ES-I3 (cell line): ENCODE measurements around the gene SH2B2.

ENCODE experiments used
- H3K36me3 ChIP-seq: 2 replicates; pipeline ENCODE4 v1.6.1; 2013; ENCODE audit warnings: mild to moderate bottlenecking, low read length, control low read depth, moderate library complexity; ENCODE audit not compliant: insufficient read depth
- H3K4me1 ChIP-seq: 2 replicates; pipeline ENCODE4 v1.6.1; 2013; ENCODE audit warnings: mild to moderate bottlenecking, control low read depth, low read length; ENCODE audit not compliant: insufficient read depth
- H3K9ac ChIP-seq: 2 replicates; pipeline ENCODE4 v1.6.1; 2013; ENCODE audit warnings: low read depth, mild to moderate bottlenecking, low read length, moderate library complexity
- H3K9me3 ChIP-seq: 2 replicates; pipeline ENCODE4 v1.6.1; 2013; ENCODE audit warnings: mild to moderate bottlenecking, low read length, moderate library complexity; ENCODE audit not compliant: control insufficient read depth, insufficient read depth

Gene SH2B2

DNA sequence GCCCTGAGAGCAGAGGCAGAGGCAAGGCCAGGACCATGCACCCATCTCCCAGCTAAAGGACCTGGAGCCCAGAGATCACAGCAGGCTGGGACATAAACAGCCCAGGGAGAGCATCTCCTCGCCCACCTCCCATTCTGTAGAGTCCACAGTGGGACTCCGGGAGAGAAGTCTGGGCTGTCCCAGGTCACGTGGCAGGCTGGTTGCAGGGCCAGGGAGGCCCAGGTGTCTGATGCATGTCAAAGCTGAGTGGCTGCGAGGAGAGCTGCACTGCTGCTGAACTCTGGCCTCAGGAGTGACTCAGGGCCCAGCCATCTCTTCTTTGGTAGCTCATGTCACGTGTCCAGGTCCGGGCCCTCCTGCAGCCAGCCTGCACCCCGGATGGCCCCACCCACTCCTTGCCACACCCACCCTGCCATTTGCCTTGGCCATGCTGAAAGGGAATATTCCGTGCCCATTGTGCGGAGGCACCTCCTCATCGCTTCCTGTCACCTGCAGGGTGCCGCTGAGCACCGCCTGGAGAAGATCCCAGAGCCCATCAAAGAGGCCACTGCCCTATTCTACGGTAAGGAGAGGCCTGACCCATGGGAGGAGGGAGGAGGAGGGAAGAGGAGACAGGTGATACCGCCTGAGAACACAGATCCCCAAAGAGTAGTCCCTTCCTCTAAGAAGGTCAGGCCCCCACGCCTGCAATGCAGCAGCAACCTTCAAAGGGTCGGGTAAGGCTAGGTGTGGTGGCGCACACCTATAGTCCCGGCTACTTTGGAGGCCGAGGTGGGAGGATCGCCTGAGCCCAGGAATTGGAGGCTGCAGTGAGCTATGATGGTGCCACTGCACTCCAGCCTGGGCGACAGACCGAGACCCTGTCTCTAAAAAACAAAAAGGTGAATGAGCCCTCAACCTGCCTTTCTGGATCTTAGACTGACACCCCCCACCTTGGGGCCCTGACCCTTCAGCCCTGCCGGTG is 12.6 kb upstream of the SH2B2 start:
- Histone ChIP-seq H3K4me1 (peaks cover 11% of the 10 kb centered on the region; the same call in 1 of the 2 replicates), H3K9ac (no peak overlapping the region), H3K9me3 (no peaks in the 10 kb centered on the region), H3K36me3 (no peaks in the 10 kb centered on the region)

DNA sequence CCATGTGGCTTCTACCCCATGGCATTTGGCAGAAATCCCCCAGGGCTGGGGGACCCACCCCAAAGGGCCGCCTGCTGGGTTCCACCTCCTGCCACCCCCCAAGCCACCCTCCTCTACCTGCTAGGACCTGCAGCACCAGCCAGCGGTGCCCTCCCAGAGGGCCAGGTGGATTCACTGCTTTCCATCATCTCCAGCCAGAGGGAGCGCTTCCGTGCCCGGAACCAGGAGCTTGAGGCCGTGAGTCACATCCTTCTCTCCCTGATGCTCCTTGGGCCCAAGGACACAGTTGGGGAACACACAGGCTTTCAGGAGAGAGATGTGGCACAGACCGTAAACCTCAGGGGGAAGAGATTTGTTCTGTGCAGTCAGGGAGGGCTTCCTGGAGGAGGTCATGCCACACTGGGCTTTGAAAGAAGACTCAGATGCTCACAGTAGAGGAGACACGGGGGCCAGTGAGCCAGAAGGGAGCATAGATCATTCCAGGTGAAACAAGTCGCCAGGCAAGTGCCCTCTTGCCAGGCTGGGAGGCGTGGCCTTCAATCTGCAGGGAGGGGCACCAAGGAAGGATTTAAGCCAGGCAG is 11.5 kb upstream of the SH2B2 start:
- Histone ChIP-seq H3K9ac (no peak overlapping the region), H3K36me3 (no peaks in the 10 kb centered on the region), H3K4me1 (peaks cover 11% of the 10 kb centered on the region; the same call in 1 of the 2 replicates), H3K9me3 (no peaks in the 10 kb centered on the region)

DNA sequence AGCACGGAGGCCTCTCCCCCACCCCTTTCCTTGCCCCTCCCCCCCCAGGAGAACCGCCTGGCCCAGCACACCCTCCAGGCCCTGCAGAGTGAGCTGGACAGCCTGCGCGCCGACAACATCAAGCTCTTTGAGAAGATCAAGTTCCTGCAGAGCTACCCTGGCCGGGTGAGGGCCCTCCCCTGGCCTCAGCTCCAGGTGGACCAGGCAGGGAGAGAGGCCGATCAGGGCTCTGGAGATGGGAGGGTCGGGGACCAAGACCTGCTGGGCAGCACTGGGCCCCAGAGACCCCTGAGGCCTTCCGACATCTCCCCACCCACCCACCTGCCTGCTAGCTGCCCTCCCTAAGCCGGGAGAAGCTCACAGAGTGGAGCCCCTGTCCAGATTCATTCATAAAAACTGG is 8.8 kb upstream of the SH2B2 start:
- Histone ChIP-seq H3K9me3 (no peaks in the 10 kb centered on the region), H3K36me3 (no peaks in the 10 kb centered on the region), H3K9ac (no peak overlapping the region), H3K4me1 (peaks cover 11% of the 10 kb centered on the region; the same call in 1 of the 2 replicates)

DNA sequence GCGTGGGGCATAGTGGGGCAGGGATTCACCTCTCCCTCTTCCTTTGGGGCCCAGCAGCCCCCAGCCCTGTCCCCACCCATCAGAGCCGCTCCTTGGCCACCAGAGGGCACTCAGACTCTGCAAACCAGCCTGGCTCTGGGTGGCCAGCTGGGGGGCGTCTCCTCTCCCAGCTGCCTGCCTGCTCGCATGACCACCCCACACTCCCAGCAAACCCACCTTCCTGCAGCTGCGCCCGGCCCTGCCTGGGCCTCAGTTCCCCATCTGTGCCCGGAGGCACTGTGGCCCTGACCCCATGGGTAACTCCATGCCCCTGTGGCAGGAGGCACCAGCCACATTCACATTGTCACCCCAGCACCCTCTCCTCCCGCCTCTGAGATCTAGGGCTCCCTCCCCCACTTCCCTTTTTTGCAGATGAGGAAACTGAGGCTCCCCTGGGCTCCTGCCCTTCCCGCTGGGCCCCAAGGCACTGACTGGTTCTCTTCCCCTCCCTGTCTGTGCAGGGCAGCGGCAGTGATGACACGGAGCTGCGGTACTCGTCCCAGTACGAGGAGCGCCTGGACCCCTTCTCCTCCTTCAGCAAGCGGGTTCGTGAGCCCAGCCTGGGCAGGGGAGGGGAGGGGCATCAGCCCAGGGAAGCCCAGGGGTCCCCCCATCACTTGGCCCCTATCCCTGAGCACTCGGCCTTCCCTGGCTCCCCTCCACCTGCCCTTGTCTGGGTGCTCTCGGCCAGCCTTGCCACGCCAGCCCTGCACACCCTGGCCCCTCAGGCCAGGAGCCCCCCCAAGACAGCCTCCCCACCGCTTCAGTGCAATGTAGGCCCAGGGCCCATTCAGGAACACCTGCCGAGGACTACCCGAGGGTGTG is 6.9 kb upstream of the SH2B2 start:
- Histone ChIP-seq H3K9me3 (no peaks in the 10 kb centered on the region), H3K9ac (no peak overlapping the region)

DNA sequence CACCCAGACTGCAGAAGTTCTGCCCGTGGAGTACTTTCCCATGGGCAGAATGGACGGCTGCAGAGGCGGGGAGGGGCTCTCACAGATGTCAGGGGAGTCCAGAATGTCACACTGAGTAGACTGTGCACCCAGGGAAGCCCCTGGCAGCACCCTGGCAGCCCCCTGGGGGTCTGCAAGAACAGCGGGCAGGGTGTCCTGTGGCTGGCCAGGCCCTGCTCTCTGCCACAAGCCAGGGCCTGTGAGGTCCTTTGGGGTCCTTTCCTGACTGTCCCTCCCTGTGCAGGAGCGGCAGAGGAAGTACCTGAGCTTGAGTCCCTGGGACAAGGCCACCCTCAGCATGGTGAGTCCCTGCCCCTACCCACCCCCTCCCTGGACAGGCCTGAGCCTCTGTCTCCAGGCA is 6.1 kb upstream of the SH2B2 start:
- H3K9me3 ChIP-seq, result no peaks in the 10 kb centered on the region
- no peak overlapping the region for H3K9ac ChIP-seq
- no peaks in the 10 kb centered on the region for H3K36me3 ChIP-seq
- H3K4me1 ChIP-seq, result peaks cover 6% of the 10 kb centered on the region; the same call in 1 of the 2 replicates

More for the DNA sequence above, 6.9 kb upstream of the SH2B2 start:
- Histone ChIP-seq H3K36me3 (no peaks in the 10 kb centered on the region), H3K4me1 (no peaks in the 10 kb centered on the region; the same call in 1 of the 2 replicates)

DNA sequence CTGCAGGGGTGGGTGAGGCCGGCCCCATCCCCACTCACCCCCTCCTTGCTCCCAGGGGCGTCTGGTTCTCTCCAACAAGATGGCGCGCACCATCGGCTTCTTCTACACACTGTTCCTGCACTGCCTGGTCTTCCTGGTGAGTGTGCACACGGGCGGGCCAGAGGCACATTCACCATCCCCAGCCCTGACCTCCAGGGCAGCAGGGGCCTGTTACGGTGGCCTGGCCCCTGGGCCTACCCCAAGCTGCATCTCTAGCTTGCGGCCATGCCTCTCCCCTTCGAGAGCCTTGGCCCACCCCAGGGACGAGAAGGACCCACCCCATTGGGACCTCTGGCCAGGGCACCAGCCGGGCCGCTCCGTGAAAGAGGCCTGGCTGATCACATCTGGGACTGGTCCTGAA is 4.9 kb upstream of the SH2B2 start:
- Histone ChIP-seq H3K9ac (no peak overlapping the region), H3K4me1 (peaks cover 10% of the 10 kb centered on the region; the same call in 1 of the 2 replicates), H3K9me3 (no peaks in the 10 kb centered on the region), H3K36me3 (no peaks in the 10 kb centered on the region)

DNA sequence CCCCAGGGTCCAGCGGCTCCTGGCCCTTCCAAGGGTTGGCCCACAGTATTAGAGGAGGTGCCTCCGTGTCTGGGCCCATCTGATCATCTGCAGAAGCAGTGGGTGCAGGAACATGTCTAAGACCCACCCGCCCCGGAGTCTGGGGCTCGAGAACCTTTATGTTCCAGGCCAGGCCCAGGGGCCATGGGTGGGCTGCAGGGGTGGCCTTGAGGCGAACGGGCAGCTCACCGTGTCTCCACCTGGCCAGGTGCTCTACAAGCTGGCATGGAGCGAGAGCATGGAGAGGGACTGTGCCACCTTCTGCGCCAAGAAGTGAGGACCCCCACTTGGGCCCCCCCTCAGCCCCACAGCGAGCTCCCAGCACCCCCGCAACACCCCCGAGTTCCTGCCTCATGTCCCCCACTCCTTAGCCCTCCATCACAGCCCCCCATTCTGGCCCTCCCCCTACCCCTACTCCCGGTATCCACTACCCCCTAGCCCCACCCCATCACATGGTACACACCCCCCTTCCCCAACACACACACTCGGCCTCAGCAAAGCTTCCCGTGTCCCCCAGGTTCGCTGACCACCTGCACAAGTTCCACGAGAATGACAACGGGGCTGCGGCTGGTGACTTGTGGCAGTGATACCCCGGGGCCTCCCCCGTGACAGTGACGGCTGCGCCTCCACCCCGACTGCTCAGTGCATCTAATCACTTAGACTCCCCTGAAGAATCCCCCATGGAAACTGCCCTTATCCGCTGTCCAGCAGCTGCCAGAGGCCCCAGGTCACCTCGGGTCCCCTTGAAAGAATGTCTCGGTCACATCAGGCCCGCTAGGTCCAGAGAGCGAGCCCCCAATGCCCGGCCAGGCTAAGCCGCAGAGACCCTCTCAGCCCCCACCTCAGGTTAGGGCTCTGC is 4.0 kb upstream of the SH2B2 start:
- Histone ChIP-seq H3K9ac (no peak overlapping the region), H3K4me1 (peaks cover 10% of the 10 kb centered on the region; the same call in 1 of the 2 replicates), H3K9me3 (no peaks in the 10 kb centered on the region), H3K36me3 (no peaks in the 10 kb centered on the region)

DNA sequence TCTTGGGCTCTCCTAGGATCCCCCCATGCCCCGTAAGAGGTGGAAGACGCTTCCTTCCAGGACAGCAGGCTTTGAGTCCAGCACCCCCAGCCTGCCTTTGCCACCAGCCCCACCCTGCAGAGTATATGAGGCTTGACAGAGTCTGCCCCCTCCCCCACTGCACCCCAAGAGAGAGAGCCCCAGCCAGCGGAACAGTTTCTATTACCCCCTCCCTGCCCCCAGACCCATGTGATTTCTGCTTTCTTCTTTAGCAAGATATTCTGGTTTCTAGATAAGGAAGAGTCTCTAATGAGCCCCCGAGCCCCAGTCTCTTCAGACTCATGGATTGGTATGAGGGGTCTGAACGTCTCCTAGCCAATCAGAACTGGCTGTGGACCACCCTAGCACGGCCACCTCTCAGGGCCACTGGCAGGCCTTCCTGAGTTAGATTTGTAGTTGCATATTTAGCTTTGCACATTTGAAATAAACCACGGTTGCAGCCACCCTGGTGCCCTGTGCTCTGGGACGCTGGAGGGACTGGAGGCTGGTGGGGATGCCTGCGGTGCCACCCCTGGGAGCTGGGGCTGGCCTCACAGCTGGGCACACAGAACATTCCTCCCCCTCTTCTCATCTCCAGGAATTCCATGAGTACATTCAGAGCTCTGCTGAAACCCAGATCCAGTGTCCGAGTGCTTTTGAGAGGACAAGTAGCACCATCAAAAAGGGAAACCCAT is 3.0 kb upstream of the SH2B2 start:
- Histone ChIP-seq H3K9ac (no peak overlapping the region), H3K36me3 (no peaks in the 10 kb centered on the region), H3K4me1 (peaks cover 14% of the 10 kb centered on the region; the same call in 1 of the 2 replicates), H3K9me3 (no peaks in the 10 kb centered on the region)

DNA sequence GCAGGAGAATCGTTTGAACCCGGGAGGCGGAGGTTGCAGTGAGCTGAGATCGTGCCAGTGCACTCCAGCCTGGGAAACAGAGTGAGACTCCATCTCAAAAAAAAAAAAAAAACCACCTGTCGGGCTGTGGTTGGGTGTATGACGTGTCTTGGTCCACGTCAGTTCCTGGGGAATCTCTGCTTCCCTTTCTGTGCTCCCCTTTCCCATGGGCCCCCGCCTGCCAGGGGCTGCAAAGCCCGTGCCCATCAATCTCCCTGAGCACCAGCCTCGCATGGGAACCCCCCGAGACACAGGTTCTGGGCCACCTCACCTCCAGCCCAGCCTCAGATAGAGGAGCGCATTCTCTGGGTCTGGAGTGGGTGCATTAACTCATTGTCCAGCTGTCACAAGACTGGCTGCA is 2.3 kb upstream of the SH2B2 start:
- Histone ChIP-seq H3K4me1 (peaks cover 14% of the 10 kb centered on the region; the same call in 1 of the 2 replicates), H3K9me3 (no peaks in the 10 kb centered on the region), H3K36me3 (no peaks in the 10 kb centered on the region), H3K9ac (no peak overlapping the region)

DNA sequence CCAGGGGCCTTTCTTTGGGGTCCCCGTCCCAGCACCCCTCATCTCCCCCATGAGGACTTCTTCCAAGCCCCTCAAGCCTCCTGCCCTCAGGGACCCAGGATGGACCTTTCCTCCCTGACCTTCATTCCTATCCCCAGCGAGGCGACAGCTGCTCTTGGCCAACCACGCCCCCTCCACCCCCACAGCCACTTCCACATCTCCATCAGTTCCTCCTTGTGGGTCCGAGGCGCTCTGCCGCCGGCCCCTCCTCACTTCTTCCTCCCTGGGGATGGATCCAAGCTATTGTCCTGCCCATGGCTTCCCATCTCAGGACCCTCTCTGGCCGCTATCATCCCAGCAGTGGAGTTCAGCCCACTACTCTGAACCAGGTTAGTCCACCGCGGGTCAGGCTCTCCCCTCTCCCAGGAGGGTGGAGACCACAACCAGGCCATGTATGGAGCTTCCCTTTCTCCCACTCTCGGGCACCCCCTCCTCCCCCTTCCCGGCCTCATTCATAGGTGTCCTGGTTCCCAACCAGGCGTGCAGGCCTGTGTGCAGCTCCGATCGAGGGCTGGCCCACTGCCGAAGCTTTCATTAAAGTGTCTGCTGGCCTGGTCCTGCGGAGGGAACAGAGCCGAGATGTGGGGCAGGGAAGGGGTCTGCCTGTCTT is 1.7 kb upstream of the SH2B2 start:
- H3K9ac ChIP-seq, result no peak overlapping the region
- H3K9me3 ChIP-seq, result no peaks in the 10 kb centered on the region
- no peaks in the 10 kb centered on the region for H3K36me3 ChIP-seq
- peaks cover 14% of the 10 kb centered on the region; the same call in 1 of the 2 replicates for H3K4me1 ChIP-seq

DNA sequence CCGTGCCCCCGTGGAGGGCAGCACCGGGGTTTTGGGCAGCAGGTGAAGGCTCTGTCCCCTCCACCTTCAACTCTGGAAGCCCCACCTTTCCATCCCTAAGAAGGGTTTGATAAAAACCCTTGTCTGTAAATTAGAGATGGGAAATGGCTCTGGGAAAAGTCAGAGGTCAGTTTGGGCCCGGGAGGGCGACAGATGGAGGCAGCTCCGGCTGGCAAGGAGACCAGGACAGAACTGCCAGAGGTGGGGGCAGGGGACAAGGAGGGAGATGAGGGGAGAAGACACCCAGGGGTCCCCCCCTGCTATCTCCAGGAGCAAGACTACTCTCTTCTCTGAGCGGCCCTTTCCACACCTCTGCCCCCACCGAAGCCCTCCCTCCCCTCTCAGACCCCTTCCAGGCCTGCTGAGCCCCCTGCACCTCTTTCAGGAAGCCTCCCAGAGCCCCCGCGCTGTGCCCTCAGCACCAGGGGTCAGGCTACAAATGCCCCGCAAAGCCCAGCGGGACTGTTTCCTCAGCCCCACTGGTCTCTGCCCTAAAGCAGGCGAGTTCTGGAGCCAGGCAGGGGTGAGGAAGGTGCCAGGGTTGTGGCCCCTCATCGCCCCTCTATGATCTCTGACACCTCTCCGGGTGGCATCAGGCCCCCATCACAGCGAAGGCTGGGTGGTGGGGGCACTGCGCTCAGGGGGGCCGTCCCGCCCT is 980 bp upstream of the SH2B2 start:
- Histone ChIP-seq H3K4me1 (peaks cover 14% of the 10 kb centered on the region; the same call in 1 of the 2 replicates), H3K9ac (peak overlapping the region; percentile 91), H3K9me3 (no peaks in the 10 kb centered on the region), H3K36me3 (no peaks in the 10 kb centered on the region)
